Measurements from ENCODE around the gene RPL34.

DNA sequence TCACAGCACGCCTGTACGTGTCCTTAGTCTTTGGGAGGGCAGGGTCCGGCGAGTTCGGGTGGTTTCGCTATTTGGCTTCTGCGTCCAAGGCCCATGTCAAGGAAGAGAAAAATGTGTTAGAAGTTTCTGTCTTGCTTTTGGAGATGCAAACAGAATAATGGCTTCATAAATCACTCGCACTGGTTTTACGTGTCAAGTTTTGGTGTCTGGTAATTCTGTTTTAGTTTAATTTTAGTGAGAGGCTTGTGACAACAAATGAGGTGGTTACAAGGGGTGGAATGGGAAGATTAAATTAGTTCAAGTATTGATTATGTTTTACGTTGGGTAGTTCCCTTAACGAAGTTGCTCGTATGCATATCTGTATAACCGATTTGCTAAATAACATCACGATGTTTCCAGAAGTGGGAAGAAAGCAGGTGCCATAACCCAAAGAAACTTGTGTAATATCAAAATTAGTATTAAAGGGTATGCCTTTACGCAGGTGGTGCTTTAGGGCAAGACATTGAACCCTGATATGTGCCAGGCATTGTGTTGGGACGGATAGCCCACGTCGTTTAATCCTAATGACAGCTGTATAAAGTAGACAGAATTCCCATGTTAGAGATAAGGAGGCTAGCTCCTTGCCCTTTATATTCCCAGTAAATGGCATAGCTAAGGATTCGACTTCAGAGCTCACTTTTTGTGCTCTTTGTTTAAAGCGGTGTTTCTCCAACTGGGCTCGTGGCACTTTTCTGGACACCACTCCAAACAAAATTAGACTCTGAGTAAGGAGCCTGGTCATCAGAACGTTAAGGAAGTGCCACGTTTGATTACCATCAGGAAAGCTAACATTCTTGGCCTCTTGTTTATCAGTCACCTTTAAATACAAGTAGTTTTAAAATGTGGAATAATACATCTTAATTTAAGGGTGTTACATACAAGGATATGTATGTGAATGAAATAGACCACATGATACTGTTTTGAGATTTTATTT is 843 bp downstream of the RPL34 start:
- no peak for TF ChIP-seq CTCF (conservative IDR thresholded peaks at IDR 0.05)
- no peak for TF ChIP-seq ZFX (IDR thresholded peaks at IDR 0.05)

Measured in C4-2B (cell line).